NB4 (cell line): ENCODE measurements around the gene NKD1.

Experiments used
- DNase-seq: peaks from one replicate; pipeline ENCODE4 v3.0.0; 2010; ENCODE audit warnings: low read depth
- H3K4me3 ChIP-seq: one replicate; pipeline ENCODE4 v1.5.1; 2011; ENCODE audit warnings: mild to moderate bottlenecking, low read depth, low read length, moderate library complexity
- CTCF ChIP-seq: IDR thresholded peaks from one replicate; pipeline ENCODE4 v1.5.1; 2012; ENCODE audit warnings: low read depth, low read length
- MAX ChIP-seq: IDR thresholded peaks from 2 replicates; pipeline ENCODE4 v1.6.1; 2011; ENCODE audit warnings: low read depth, low read length
- MYC ChIP-seq: IDR thresholded peaks from 2 replicates; pipeline ENCODE4 v1.6.1; 2011; ENCODE audit warnings: low read depth, low read length
- POLR2A ChIP-seq: IDR thresholded peaks from 2 replicates; pipeline ENCODE4 v1.6.1; 2011; ENCODE audit warnings: mild to moderate bottlenecking; ENCODE audit not compliant: insufficient read length; ENCODE audit errors: extremely low read depth

Gene NKD1

GRCh38 chr16:50572700-50573099, 24.5 kb downstream of the NKD1 start:
- no peak for TF ChIP-seq MAX
- no peak for TF ChIP-seq POLR2A
- no peak for TF ChIP-seq MYC
- no peak for TF ChIP-seq CTCF
- H3K4me3 ChIP-seq = no peak overlapping the region
- no peak for DNase-seq

DNA sequence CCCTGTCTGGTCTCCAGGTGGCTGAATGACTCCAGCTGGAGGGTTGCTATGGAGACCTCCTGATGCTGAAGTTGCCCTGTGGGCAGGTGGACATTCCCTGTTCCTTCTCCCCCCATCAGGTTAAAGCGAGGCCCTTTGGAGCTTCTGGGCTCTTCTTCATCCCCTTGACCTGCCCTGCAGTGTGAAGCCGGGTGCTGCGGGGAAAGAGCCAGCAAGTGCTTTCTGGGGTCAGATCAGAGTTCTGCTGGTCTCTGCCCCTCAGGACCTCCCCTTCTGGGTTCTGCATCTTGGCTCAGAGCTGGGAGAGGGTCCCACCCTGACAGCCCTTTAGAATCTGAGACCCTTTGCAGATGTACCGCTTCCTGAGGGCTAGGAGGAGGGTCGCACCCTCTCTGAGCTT, 25.1 kb downstream of the NKD1 start:
- DNase-seq = no peak
- H3K4me3 ChIP-seq = no peak overlapping the region
- TF ChIP-seq POLR2A = no peak
- TF ChIP-seq MYC = no peak
- no peak for TF ChIP-seq CTCF
- TF ChIP-seq MAX = no peak

GRCh38 chr16:50573947-50574744, 25.9 kb downstream of the NKD1 start:
- H3K4me3 ChIP-seq = no peak overlapping the region
- no peak for TF ChIP-seq POLR2A
- TF ChIP-seq CTCF = no peak
- TF ChIP-seq MYC = no peak
- no peak for TF ChIP-seq MAX
- no peak for DNase-seq

DNA sequence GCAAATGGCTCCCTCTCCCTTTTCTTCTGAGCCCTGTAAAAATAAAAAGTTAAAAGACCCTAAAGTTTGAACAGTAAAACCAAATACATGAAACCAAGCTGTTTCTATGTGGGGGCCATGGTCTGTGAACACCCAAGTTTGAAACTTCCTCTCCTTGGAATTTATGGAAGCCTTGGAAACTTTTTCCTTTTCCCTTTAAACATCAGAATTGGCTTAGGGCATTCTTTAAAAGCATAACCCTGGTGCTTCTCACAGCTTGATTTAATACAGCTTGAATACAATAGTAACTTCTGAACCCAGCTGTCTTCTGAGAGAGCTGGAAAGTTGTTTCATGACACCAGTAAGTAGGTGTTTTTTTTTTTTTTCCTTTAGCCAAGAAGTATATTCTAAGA, 26.5 kb downstream of the NKD1 start:
- H3K4me3 ChIP-seq = no peak overlapping the region
- DNase-seq = no peak
- TF ChIP-seq MYC (no peak), CTCF (no peak), MAX (no peak), POLR2A (no peak)

DNA sequence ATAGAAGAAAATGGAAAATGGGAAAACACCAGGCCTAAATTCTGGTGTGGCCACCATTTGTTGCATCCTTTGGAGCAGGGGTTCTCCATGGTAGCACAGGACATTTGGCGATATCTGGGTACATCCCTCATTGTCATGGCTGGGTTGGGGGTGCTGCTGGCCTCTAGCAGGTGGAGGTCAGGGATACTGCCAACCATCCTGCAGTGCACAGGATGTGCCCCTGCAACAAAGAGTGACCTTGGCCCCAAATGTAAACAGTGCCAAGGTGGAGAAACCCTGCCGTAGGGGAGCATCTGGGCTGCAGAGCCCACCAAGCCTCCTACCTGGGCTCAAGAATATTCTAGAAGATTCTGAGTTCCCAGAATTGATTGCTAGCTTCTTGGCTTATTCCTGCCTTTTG, 27.5 kb downstream of the NKD1 start:
- H3K4me3 ChIP-seq = no peak overlapping the region
- DNase-seq = no peak
- TF ChIP-seq POLR2A (no peak), CTCF (no peak), MYC (no peak), MAX (no peak)
